HG03460 (cell line): ENCODE results near the gene CELF4.

Experiments
- ATAC-seq: cut with Tn5 transposase; IDR thresholded peaks from one replicate; pipeline ENCODE4 v1.9.1; 2021; ENCODE audit not compliant: unreplicated experiment

CELF4 gene

DNA sequence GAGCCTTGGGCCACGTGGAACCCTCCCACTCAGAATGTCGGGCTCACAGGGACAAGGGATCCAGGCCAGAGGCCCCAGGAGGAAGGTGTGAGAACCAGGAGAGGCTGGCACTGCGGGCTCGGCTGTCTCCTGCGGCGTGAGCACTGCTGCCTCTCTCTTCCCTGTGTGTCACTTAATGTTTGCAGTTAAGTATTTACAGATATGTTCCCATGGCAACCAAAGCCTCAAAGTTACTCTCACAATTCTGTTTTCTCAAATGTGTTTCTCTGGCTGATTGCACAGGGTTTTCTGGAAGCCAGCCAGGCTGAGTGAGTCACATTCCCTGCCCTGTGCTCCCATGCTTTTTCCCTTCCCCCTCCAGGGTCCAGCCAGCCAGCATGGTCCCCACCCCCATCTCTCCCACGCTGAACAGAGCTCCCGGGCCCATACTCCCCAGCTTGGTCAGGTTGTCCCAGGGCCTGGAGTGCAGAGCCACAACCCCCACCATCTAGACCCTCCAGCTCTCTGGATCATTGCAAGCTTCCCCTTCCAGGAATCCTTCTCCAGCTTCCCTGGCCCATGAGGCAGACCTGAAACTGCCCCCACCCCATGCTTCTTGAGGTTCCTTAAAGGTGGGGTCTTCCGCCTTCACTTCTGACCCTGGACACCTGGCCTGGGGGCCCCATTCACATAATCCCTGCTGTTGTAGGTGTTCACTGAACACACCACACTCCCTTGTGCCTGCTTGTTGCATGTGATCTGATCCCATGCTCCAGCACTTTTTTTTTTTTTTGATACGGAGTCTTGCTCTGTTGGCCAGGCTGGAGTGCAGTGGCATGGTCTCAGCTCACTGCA lies 265.9 kb downstream of the CELF4 start:
- ATAC-seq, result no peak

GRCh38 chr18:37298816-37299215 lies 266.8 kb downstream of the CELF4 start:
- ATAC-seq, result no peak

- ATAC-seq, result no peak
Measured at GRCh38 chr18:37297106-37297505, 268.5 kb downstream of the CELF4 start.

GRCh38 chr18:37294951-37295350 lies 270.6 kb downstream of the CELF4 start:
- no peak for ATAC-seq

GRCh38 chr18:37293359-37293758 lies 272.2 kb downstream of the CELF4 start:
- ATAC-seq, result no peak

- no peak for ATAC-seq
Measured at GRCh38 chr18:37289423-37289822, 276.2 kb downstream of the CELF4 start.

DNA sequence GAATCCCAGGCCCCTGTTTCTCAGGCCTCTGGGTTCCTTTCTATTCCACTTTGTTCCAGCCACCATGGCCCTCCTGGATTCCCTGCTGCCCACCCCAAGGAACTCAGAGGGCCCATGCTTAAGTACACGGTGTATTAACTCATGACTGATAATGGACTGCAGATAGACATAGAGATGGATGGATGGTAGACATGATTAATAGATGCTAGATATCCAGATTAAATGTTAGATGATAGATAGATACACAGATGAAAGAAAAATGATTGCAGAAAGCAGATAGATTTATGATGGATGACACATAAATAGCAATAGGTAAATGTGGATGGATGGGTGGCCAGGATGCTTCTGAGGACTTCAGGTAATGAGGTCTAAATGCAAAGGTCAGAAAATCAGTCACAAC lies 278.0 kb downstream of the CELF4 start:
- ATAC-seq, result no peak

DNA sequence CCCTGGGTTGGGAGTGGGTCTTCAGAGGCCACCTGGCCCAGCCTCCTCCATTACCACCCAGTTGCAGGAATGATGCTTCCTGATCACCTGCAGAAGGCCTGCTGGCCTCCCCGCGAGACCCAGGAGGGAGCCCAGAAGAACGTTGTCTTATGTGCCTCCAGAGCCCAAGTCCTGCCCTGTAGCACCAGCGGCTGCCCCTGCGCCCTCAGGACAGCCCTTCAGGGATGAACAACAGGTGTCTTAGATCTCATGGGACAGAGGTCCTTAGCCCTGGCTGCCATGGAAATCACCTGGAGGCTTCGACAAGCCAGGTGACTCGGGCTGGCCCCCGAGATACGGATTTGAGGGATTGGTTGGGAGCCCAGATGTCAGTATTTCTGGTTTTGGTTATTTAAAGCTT lies 278.8 kb downstream of the CELF4 start:
- no peak for ATAC-seq

DNA sequence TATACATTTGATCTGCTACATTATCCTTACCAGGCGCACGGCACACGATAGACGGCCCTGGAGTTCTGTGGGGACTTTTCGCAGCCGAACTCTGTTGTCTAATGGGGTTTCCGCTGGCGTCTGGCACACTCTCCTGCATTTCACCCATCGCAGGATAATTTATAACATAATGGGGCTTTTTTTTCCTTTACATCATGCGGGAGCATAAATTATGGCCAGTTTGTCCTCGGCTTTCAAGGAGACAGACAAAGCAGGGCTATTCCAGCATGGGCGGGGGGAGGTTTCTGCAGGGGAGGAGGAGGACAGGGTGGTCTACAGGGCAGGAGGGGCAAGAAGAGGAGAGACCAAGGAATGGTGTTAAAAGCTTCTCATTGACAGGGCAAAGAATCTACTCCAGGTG lies 279.8 kb downstream of the CELF4 start:
- ATAC-seq, result no peak

- ATAC-seq, result no peak
Measured at GRCh38 chr18:37284260-37284659, 281.3 kb downstream of the CELF4 start.

GRCh38 chr18:37282386-37283037 lies 283.1 kb downstream of the CELF4 start:
- ATAC-seq, result no peak

- no peak for ATAC-seq
Measured at GRCh38 chr18:37280701-37281393, 284.8 kb downstream of the CELF4 start.

DNA sequence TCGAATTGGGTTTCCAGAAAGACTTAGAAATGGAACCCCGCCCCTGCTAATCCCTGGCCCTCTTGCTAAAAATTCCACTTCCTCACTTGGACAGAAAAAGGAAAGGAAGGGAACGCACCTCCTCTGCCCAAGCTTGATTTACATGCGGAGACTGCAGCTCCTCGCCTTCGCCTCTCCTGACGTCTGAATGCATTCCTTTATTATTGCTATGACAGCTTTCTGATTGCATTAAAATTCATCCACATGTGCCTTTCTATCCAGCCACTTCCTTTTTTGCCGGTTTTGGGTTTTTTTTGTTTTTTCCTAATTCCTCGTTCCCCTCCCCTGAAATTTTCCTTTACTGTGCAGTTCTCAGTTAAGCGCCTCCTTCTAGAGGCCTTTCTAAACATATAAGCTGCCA lies 287.8 kb downstream of the CELF4 start:
- ATAC-seq, result no peak

DNA sequence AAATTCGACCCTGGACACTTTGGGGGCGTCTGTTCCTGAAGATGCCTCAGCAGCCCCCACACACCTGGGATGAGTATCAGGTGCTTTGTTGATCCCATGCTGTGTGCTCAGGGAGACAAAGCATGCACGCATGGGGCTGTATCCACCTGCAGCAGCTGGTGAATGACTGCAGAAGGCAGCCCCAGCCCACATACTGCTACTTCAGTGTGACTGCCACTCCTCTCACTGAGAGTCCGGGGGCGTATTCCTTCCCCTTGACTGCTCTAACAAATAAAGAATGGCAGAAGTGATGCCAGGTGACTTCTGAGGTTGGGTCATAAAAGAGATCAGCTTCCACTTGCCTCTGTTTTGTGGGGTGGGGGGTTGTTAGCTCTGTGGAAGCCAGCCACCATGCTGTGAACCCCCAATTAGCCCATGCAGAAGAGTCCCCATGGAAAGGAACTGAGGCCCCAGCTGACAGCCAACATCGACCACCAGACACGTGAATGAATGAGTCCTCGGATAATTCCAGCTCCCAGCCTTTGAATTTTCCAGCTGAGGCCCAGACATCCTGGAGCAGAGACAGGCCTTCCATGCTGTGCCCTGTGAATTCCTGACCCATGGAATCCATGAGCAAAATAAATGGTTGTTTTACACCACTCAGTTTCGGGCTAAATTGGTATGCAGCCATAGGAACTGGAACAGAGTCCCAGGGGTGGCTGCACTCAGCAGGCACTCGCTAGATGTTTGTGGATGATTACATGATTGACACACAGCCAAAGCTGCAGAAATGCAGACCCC lies 289.3 kb downstream of the CELF4 start:
- no peak for ATAC-seq

- no peak for ATAC-seq
Measured at GRCh38 chr18:37275237-37275741, 290.3 kb downstream of the CELF4 start.

DNA sequence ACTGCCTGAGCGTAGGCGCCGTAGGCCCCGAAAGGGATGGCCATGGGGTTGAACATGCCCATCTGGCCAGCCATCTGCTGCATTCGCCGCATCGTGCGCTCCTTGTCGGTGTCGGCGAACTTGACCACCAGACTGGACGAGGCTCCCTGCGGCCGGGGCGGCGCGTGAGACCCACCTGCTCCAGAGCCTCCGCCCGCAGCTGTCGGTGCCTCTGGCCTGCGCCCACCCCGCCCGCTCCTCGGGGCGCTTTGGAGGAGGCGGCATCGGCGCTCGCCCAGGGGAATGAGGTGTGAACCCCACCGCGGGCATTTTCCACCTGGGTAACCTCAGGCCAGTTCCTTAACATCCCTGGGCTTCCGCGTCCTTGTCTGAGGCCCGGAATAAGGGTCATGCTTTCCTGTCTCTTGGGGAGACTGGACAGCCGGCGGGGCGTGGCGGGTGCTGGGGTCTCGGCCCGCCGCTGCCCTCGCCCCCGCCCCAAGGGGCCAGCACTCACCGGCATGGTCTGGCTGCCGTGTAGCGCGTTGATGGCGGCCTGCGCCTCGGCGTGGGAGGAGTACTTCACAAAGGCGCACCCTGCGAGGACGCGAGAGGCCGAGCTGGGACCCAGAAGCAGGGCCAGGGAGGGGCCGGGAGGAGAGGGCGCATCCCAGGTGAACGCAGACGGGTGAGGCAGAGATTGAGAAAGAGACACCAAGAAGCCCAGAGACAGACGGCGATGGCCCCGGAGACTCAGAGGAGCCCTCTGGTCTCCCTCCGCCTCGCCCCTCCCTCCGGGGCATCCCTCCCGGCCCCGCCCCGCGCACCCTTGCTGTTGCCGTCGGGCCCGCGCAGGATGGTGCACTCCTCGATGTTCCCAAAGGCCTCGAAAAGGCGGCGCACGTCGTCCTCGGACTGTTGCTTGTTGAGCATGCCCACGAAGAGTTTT lies 291.0 kb downstream of the CELF4 start:
- ATAC-seq, result no peak

GRCh38 chr18:37272841-37273240 lies 292.8 kb downstream of the CELF4 start:
- ATAC-seq, result no peak

- no peak for ATAC-seq
Measured at GRCh38 chr18:37272226-37272625, 293.4 kb downstream of the CELF4 start.

- no peak for ATAC-seq
Measured at GRCh38 chr18:37270666-37271052, 294.9 kb downstream of the CELF4 start.
